AG04450 (cell line): ENCODE measurements around the gene RPS16. TPM values are rescaled to one million over a fixed set of nuclear protein-coding genes. Genes with fewer than 3 reads are reported as not detected.

Experiments
- CTCF ChIA-PET: fragments of 300-600, 350-600 bp; formaldehyde crosslinking; extraction: SDS; loops from one replicate; lab custom pipeline; 2022; ENCODE audit warnings: antibody characterized with exemption, inconsistent platforms; lab: Charles Lee
- POLR2A ChIA-PET: fragments of 350-600 bp; formaldehyde crosslinking; extraction: SDS; loops from one replicate; lab custom pipeline; 2021; ENCODE audit warnings: antibody characterized with exemption, inconsistent platforms; lab: Yijun Ruan, JAX
- DNase-seq: peaks from one replicate; pipeline ENCODE4 v3.0.0-alpha.2; 2011; ENCODE audit warnings: low read depth, low spot score
- H3K27ac ChIP-seq: one replicate; pipeline ENCODE4 v1.5.1; 2012; ENCODE audit warnings: low read depth, low read length, control low read depth
- H3K27me3 ChIP-seq: one replicate; pipeline ENCODE4 v1.6.0; 2012; ENCODE audit warnings: low read length; ENCODE audit not compliant: control insufficient read depth, insufficient read depth
- H3K4me3 ChIP-seq: 2 replicates; pipeline ENCODE4 v1.5.1; 2011; ENCODE audit warnings: mild to moderate bottlenecking, low read depth, low read length, control low read depth
- H3K9me3 ChIP-seq: 2 replicates; pipeline ENCODE4 v1.5.1; 2012; ENCODE audit warnings: low read length; ENCODE audit not compliant: control insufficient read depth, insufficient read depth
- CTCF ChIP-seq: IDR thresholded peaks from 2 replicates; pipeline ENCODE4 v1.5.1; 2011; ENCODE audit warnings: low read depth, low read length, control low read depth, inconsistent platforms
- polyA plus RNA-seq: library from polyadenylated mRNA; depleted of rRNA; stranded (reverse); fragments of >200 nt; gene quantifications from 2 replicates; pipeline ENCODE4 v1.2.3, GENCODE V29; 2011

Gene RPS16
- polyA plus RNA-seq, 1 experiment, result 1,488 TPM

- ChIA-PET CTCF (interaction anchor here (0.6 to 4.4 kb wide), 23 partner anchors 10 to 251 kb away, joined by 3 to 67 read pairs (median 4); partner anchors contain the start of genes PLEKHG2 and RPS16), POLR2A (interaction anchor here (0.6 to 2.1 kb wide), 5 partner anchors 9 to 44 kb away, joined by 3 to 22 read pairs (median 17); partner anchors contain the start of genes PLEKHG2, RPS16 and ZFP36)
- no peak for TF ChIP-seq CTCF
- H3K27me3 ChIP-seq, result no peaks in the 10 kb centered on the region
- H3K4me3 ChIP-seq, result no peak overlapping the region
- peak overlapping the region; percentile 57 for H3K27ac ChIP-seq
- DNase-seq, result no peak
- H3K9me3 ChIP-seq, result no peaks in the 10 kb centered on the region
Observed at GRCh38 chr19:39398297-39398864, 37.4 kb downstream of the RPS16 start.

GRCh38 chr19:39397360-39398296 is 38.1 kb downstream of the RPS16 start:
- no peak overlapping the region for H3K4me3 ChIP-seq
- DNase-seq, result no peak

GRCh38 chr19:39390751-39391437 is 44.9 kb downstream of the RPS16 start, which contains the start of the genes MED29 and PAF1:
Gene MED29, plus strand, starts transcription at chr19:39391378. Its CDS starts 45 bp downstream, at chr19:39391423.
Gene PAF1, minus strand, starts transcription at chr19:39391106. Its CDS starts 242 bp downstream, at chr19:39390864.
- Histone ChIP-seq H3K27ac (peak within 1 kb of the TSS; percentile 94), H3K27me3 (no peaks in the 10 kb centered on the region), H3K4me3 (peak within 1 kb of the TSS; percentile 99), H3K9me3 (peaks cover 3% of the 10 kb centered on the region; the same call in 1 of the 2 replicates)
- POLR2A ChIA-PET, result interaction anchor here (0.6 to 2.0 kb wide), 15 partner anchors 9 to 443 kb away, joined by 3 to 27 read pairs (median 4); partner anchors contain the start of genes DYRK1B, PLEKHG2, RPS16 and SAMD4B
- TF ChIP-seq CTCF, result no peak
- peak; percentile 99 for DNase-seq
- CTCF ChIA-PET, result interaction anchor here (1.0 kb wide), 1 partner anchor 21 kb away, joined by 3 read pairs; no protein-coding TSS in a partner anchor

More at GRCh38 chr19:39397360-39398296, 38.1 kb downstream of the RPS16 start:
- H3K27ac ChIP-seq, result peak overlapping the region; percentile 57
- peak; percentile 96 for TF ChIP-seq CTCF
- POLR2A ChIA-PET, result interaction anchor here (0.6 to 2.1 kb wide), 5 partner anchors 10 to 45 kb away, joined by 3 to 22 read pairs (median 17); partner anchors contain the start of genes PLEKHG2, RPS16 and ZFP36
- H3K27me3 ChIP-seq, result no peaks in the 10 kb centered on the region
- CTCF ChIA-PET, result interaction anchor here (0.6 to 4.4 kb wide), 24 partner anchors 9 to 250 kb away, joined by 3 to 67 read pairs (median 4); partner anchors contain the start of genes PLEKHG2, RPS16 and ZFP36
- no peaks in the 10 kb centered on the region for H3K9me3 ChIP-seq

GRCh38 chr19:39390451-39390750 is 45.3 kb downstream of the RPS16 start:
- H3K9me3 ChIP-seq, result peaks cover 3% of the 10 kb centered on the region; the same call in 1 of the 2 replicates
- ChIA-PET POLR2A (interaction anchor here (0.6 to 2.0 kb wide), 12 partner anchors 11 to 357 kb away, joined by 3 to 27 read pairs (median 8); partner anchors contain the start of genes PLEKHG2, RPS16, SAMD4B and ZFP36), CTCF (no interaction called here)
- H3K27ac ChIP-seq, result peak overlapping the region; percentile 94
- no peak for TF ChIP-seq CTCF
- H3K4me3 ChIP-seq, result peak overlapping the region; percentile 99
- H3K27me3 ChIP-seq, result no peaks in the 10 kb centered on the region
- no peak for DNase-seq
